ENCODE results near the gene LYZL1.
A peak's percentile ranks its signal among the peaks of the same experiment; 100 is the strongest.
"Not testable (repeated sequence)": the region's sequence is repeated elsewhere in the genome, so short reads cannot be mapped to it uniquely, and the experiment has no call there.

Gene LYZL1

DNA sequence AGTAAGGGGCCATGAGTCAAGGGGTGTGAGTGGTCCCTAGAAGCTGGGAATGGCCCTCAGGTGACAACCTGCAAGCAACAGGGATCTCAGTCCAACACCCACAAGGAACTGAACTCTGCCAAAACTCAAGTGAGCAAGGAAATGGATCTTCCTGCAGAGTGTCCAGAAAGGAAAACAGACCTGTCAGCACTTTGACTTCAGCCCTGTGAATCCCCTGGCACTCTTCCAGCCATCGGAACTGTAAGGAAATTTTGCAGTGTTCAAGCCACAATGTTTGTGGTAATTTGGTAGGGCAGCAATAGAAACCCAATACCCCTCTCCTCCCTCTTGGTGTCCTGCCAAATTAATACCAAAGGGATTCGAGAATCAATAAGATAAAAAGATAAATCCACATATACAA, 6.9 kb downstream of the LYZL1 start:
- no peak overlapping the region for H3K27ac ChIP-seq
- TF ChIP-seq, protein P1, sequence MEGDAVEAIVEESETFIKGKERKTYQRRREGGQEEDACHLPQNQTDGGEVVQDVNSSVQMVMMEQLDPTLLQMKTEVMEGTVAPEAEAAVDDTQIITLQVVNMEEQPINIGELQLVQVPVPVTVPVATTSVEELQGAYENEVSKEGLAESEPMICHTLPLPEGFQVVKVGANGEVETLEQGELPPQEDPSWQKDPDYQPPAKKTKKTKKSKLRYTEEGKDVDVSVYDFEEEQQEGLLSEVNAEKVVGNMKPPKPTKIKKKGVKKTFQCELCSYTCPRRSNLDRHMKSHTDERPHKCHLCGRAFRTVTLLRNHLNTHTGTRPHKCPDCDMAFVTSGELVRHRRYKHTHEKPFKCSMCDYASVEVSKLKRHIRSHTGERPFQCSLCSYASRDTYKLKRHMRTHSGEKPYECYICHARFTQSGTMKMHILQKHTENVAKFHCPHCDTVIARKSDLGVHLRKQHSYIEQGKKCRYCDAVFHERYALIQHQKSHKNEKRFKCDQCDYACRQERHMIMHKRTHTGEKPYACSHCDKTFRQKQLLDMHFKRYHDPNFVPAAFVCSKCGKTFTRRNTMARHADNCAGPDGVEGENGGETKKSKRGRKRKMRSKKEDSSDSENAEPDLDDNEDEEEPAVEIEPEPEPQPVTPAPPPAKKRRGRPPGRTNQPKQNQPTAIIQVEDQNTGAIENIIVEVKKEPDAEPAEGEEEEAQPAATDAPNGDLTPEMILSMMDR (conservative IDR thresholded peaks at IDR 0.05) = no peak

DNA sequence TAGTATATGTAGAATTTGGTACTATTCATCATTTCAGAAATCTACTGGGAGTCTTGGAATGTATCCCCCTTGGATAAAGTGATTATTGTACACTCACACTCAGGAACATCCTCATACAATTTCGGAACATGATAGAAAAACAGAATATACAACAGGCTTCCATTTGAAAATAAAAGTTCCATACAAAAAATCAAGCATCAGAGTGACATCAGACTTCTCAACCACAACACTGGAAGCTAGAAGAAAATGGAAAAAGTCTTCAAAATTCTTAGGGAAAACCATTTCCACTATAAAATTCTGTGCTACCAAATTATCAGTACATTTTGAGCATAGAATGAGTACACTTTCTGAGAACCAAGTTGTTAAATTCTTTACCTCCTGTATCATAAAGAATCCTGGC, 8.8 kb downstream of the LYZL1 start:
- H3K27ac ChIP-seq = no peak overlapping the region
- TF ChIP-seq, protein P1 (conservative IDR thresholded peaks at IDR 0.05) = no peak

DNA sequence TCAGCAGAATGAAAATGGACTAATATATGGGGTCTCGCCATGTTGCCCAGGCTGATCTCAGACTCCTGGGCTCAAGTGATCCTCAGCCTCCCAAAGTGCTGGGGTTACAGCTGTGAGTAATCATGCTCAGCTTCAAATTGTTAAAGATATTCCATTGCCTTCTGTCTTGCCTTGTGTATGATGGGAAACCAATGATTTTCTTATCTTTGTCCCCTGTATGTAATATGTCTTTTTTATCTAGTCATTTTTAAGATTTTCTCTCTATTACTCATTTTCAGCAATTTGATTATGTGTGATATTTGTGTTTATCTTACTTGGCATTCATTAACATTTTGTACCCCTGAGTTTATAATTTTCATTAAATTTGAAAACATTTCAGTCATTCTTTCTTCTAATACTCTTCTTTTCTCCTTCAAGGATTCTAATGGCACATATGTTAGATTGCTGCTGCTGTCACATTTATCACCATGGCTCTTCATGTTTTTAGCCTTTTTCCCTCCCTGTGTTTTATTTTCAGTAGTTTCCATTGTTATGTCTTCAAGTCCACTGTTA, 12.6 kb downstream of the LYZL1 start:
- H3K27ac ChIP-seq = no peak overlapping the region
- TF ChIP-seq, protein P1 (conservative IDR thresholded peaks at IDR 0.05) = no peak

DNA sequence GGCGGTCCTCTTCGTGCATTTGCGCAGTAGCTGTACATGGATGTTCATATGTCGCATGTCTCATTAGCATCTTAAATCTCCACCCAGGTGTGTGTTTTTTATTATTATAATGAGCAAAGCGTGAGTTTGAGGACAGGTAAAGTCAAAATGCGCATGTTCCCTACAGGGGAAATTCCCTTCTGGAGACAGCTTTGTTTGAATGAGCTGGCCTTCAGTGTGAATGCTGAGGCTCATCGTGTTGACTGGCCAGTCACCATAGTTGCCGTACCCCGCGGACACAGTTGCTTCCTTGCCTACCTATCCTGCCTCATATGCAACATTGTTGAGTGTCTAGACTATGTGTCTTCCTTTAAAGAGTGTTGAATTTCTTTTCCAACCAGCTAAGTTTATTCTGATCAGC, 13.6 kb downstream of the LYZL1 start:
- H3K27ac ChIP-seq = no peak overlapping the region
- TF ChIP-seq, protein P1 (conservative IDR thresholded peaks at IDR 0.05) = no peak

DNA sequence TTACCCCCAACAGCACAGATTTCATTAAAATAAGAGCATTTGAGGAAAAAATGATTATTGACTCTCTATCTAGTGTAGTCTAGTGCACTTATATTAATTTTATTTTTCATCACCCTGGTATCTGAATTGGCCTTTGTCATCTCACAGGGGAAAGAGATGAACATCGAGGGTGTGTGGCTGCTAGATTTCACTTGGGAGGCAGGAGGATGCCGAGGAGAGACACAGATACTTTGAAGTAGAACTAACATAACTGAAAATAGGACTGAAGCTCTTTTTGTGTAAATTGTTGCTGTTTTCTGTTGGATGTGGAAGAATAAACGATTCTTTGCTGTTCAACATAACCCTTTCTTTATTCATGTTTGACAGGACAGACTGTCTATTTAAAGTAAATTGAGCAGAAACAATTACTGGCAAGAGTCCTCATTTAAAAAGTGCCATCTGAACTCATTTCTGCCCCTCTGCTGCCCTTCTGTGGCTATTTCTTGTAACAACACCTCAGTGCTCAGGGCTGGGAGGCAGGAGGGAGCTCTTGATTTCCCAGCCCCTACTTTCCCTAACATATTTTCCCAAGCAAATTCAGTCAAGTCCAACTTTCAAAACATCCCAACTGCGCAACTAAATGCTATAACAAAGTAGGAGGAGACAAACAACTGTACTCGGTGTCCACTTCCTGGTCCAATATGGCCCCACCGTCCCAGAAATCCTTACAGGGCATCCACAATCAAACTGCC, 15.6 kb downstream of the LYZL1 start:
- TF ChIP-seq, protein P1 (conservative IDR thresholded peaks at IDR 0.05) = peak; percentile 80
- no peak overlapping the region for H3K27ac ChIP-seq

DNA sequence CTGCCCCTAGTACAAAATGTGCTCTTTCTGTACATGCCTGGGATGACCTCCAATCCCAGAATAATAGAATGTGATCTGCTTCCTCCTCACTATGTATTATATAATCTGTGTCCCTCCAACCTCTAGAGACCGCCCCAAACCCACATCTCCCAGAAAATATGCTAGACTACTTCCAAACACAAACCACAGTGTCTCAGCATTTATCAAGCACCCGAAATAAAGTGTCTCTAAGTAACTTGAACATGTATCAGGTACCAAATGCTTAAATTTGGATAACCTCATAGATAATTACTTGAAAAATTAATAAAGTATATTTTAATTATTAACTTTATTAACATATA, 16.1 kb downstream of the LYZL1 start:
- TF ChIP-seq, protein P1 (conservative IDR thresholded peaks at IDR 0.05) = no peak
- no peak overlapping the region for H3K27ac ChIP-seq

DNA sequence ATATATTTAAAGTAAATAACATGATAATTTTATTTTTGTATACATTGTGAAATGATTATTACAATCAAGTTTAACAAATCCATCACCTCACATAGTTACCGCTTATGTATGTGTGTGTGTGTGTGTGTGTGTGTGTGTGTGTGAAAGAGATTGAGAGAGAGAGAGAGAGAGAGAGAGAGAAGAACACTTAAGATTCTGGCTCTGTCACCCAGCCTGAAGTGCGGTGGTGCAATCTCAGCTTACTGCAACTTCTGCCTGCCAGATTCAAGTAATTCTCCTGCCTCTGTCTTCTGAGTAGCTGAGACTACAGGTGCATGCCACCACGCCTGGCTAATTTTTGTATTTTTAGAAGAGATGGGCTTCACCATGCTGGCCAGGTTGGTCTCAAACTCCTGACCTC, 17.8 kb downstream of the LYZL1 start:
- TF ChIP-seq, protein P1 (conservative IDR thresholded peaks at IDR 0.05) = no peak
- no peak overlapping the region for H3K27ac ChIP-seq

DNA sequence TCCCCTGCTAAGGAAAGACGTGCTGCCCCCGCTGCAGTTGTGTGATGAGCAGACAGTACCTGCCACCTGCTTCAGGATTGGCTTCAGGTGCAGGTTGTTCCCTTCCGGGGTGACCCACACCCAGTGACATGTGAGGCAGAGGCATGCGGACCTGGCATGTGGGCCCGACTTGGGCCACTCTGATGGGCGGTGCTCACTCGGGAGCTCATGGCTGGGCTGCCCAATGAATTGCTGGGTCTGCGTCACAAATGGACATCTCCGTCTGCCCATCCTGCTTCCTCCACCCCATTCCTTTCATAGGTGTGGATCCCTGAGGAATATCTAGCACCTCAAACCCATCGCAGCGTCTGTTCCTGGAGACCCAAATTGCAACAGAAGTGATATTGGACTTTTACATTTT, 19.3 kb downstream of the LYZL1 start:
- H3K27ac ChIP-seq = not testable (repeated sequence)
